PC-9 (cell line): Measurements from ENCODE around the gene B4GALT3. TPM values are rescaled to one million over a fixed set of nuclear protein-coding genes. Genes with fewer than 3 reads are reported as not detected.
A peak's percentile ranks its signal among the peaks of the same experiment; 100 is the strongest.

Experiments
- BruUV-seq: library from RNA; stranded (reverse); fragments of 400-500 nt; replicated peaks from 2 replicates; lab custom pipeline; 2021; lab: Mats Ljungman, UMichigan
- CTCF ChIA-PET: fragments of 300-600 bp; sonication (Branson Sonifier 250); formaldehyde crosslinking; loops from one replicate; lab custom pipeline; 2022; ENCODE audit warnings: antibody characterized with exemption; lab: Charles Lee
- POLR2A ChIA-PET: fragments of 300-600 bp; sonication (Branson Sonifier 250); formaldehyde crosslinking; loops from one replicate; lab custom pipeline; 2022; ENCODE audit warnings: antibody characterized with exemption; ENCODE audit not compliant: unreplicated experiment; lab: Charles Lee
- DNase-seq, 2 experiments: peaks; one replicate each; pipeline versions ENCODE4 v3.0.0 to v3.0.0-alpha.2; 2015 to 2022; ENCODE audit warnings: mixed read lengths in 1 of 2
- H2AFZ ChIP-seq: fragments of 200-600 bp; sonication (generic); 2 replicates; pipeline ENCODE4 v1.8.1; 2017; ENCODE audit warnings: antibody characterized with exemption
- H3F3A ChIP-seq: fragments of 200-600 bp; sonication (generic); 2 replicates; pipeline ENCODE4 v1.8.1; 2017; ENCODE audit warnings: antibody characterized with exemption, mild to moderate bottlenecking, low read depth; ENCODE audit not compliant: insufficient read depth
- H3K27ac ChIP-seq: fragments of 200-600 bp; sonication (generic); 2 replicates; pipeline ENCODE4 v1.6.1; 2016; ENCODE audit warnings: mixed run types
- H3K27me3 ChIP-seq: fragments of 200-600 bp; sonication (generic); 2 replicates; pipeline ENCODE4 v1.6.1; 2016; ENCODE audit warnings: low read depth, mixed run types; ENCODE audit not compliant: insufficient read depth
- H3K36me3 ChIP-seq: fragments of 200-600 bp; sonication (generic); 2 replicates; pipeline ENCODE4 v1.6.1; 2016; ENCODE audit warnings: low read depth, mixed run types
- H3K4me1 ChIP-seq: fragments of 200-600 bp; sonication (generic); replicated peaks from 2 replicates; pipeline ENCODE4 v1.6.1; 2016; ENCODE audit warnings: mixed run types; ENCODE audit not compliant: insufficient read depth
- H3K4me2 ChIP-seq: fragments of 200-600 bp; sonication (generic); 2 replicates; pipeline ENCODE4 v1.6.1; 2017; ENCODE audit warnings: mixed run types
- H3K4me3 ChIP-seq: fragments of 200-600 bp; sonication (generic); 2 replicates; pipeline ENCODE4 v1.6.1; 2016; ENCODE audit warnings: mixed run types
- H3K79me2 ChIP-seq: fragments of 200-600 bp; sonication (generic); 2 replicates; pipeline ENCODE4 v1.6.1; 2017; ENCODE audit warnings: low read depth, mixed run types
- H3K9me2 ChIP-seq: fragments of 200-600 bp; sonication (generic); 2 replicates; pipeline ENCODE4 v1.8.1; 2017; ENCODE audit warnings: mild to moderate bottlenecking; ENCODE audit not compliant: insufficient read depth
- H3K9me3 ChIP-seq: fragments of 200-600 bp; sonication (generic); 2 replicates; pipeline ENCODE4 v1.8.1; 2016; ENCODE audit warnings: low read depth; ENCODE audit not compliant: insufficient read depth
- H4K20me1 ChIP-seq: fragments of 200-600 bp; sonication (generic); 2 replicates; pipeline ENCODE4 v1.8.1; 2017; ENCODE audit not compliant: insufficient read depth
- CTCF ChIP-seq: fragments of 200-600 bp; sonication (generic); conservative IDR thresholded peaks from 2 replicates; pipeline ENCODE4 v1.6.1; 2017; ENCODE audit warnings: mixed run types, antibody characterized with exemption, mild to moderate bottlenecking, moderate library complexity
- EZH2 ChIP-seq: fragments of 200-600 bp; sonication (generic); IDR thresholded peaks from 2 replicates; pipeline ENCODE4 v1.8.0; 2017; ENCODE audit warnings: antibody characterized with exemption, low read depth
- intact Hi-C: fragments of 100-400 bp; cut with micrococcal nuclease; formaldehyde crosslinking; loops from one replicate; pipeline ENCODE4 v1.10.0; 2022; ENCODE audit not compliant: unreplicated experiment
- total RNA-seq: library from RNA; stranded (reverse); gene quantifications from 2 replicates; pipeline ENCODE4 v1.2.3, GENCODE V29; 2021

B4GALT3 gene
- total RNA-seq, 1 experiment from 2014 or later: 35.5 TPM

DNA sequence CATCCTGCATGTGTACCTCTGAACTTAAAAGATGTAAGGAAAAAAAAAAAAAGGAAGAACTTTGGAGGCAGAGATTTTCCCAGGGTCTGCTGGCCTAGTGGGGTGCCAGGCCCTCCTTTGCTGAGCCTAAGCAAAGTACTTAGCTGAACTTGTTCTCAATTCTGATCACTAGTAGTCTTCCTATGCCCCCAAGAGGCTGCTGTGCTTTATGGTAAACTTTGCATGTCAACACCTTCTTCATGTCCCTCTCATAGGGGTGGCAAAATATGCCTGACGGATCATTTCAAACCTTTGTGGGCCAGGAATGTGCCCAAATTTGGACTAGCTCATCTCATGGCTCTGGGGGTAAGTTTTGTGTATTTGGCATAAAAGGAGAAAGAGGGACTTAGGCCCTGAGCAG is 19.4 kb downstream of the B4GALT3 start:
- Histone ChIP-seq H3K36me3 (peaks cover 16% of the 10 kb centered on the region), H3F3A (peaks cover 23% of the 10 kb centered on the region), H3K4me2 (no peak overlapping the region), H3K4me3 (no peak overlapping the region), H4K20me1 (no peaks in the 10 kb centered on the region), H3K9me3 (no peaks in the 10 kb centered on the region), H3K27ac (no peak overlapping the region), H3K4me1 (peaks cover 18% of the 10 kb centered on the region; the same call in 1 of the 2 replicates), H3K27me3 (no peaks in the 10 kb centered on the region), H2AFZ (no peak overlapping the region), H3K79me2 (peaks cover 32% of the 10 kb centered on the region), H3K9me2 (no peaks in the 10 kb centered on the region)
- intact Hi-C loops: no loop called here
- no peak for DNase-seq
- TF ChIP-seq CTCF: no peak
- TF ChIP-seq EZH2: no peak
- POLR2A ChIA-PET: interaction anchor here (0.7 kb wide), 1 partner anchor 1030 kb away, joined by 3 read pairs; no protein-coding TSS in a partner anchor
- CTCF ChIA-PET: no interaction called here
- BruUV-seq: no TSS peak

DNA sequence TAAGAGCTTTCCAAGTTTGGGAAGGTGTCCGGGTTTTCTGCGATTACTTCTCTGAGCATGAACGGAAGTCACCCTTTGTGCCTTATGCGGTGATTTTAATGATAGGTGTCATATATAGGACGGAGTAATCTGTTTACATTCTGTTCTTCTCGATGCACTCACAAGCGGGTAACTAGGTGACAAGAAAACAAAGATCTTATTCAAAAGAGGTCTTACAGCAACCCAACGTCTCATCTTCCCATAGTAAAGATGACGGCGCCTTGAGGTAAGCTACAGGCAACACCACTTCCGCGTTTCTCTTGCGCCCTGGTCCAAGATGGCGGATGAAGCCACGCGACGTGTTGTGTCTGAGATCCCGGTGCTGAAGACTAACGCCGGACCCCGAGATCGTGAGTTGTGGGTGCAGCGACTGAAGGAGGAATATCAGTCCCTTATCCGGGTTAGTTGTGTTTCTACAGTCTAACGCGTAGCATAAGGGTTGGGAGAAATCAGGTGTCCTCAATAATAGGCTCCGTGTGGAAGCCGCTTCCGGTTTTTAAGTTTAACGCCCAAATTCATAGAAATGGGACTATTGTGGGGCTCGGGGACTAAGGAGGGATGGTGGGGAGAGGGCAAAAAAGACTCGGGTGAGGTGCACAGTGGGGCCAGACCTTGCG is 23.5 kb downstream of the B4GALT3 start, which contains the start of gene UFC1:
Gene UFC1 (plus strand): TSS at position 297 of the 656 bp plus-strand sequence. CDS start 20 bp downstream, at position 317.
- POLR2A ChIA-PET: interaction anchor here (0.6 to 1.1 kb wide), 3 partner anchors 12 to 72 kb away, joined by 3 to 15 read pairs (median 5); partner anchors contain the start of genes DEDD, PPOX and TOMM40L

More for the DNA sequence above, 23.5 kb downstream of the B4GALT3 start, which contains the start of gene UFC1:
- TSS peak; percentile 84 for BruUV-seq
- Histone ChIP-seq H3K9me3 (no peaks in the 10 kb centered on the region), H3K9me2 (no peaks in the 10 kb centered on the region), H2AFZ (peak within 1 kb of the TSS; percentile 91), H3F3A (peaks cover 23% of the 10 kb centered on the region), H4K20me1 (no peaks in the 10 kb centered on the region), H3K4me1 (peaks cover 10% of the 10 kb centered on the region; the same call in 1 of the 2 replicates), H3K27me3 (no peaks in the 10 kb centered on the region), H3K4me2 (peak within 1 kb of the TSS; percentile 90), H3K79me2 (peaks cover 14% of the 10 kb centered on the region; the same call in 1 of the 2 replicates), H3K4me3 (peak within 1 kb of the TSS; percentile 86), H3K27ac (peak within 1 kb of the TSS; percentile 99), H3K36me3 (peaks cover 9% of the 10 kb centered on the region; the same call in 1 of the 2 replicates)
- TF ChIP-seq CTCF (no peak), EZH2 (no peak)
- DNase-seq: peak; percentile 74 to 88
- CTCF ChIA-PET: no interaction called here
- intact Hi-C loops: no loop called here
